Fibroblast of pulmonary artery (primary cell): Measurements from ENCODE around the gene AKAP12.

Experiments used
- DNase-seq: peaks from one replicate; pipeline ENCODE4 v3.0.0-alpha.2; 2010; ENCODE audit warnings: low read depth
- H3K4me3 ChIP-seq: replicated peaks from 2 replicates; pipeline ENCODE4 v1.5.1; 2011; ENCODE audit warnings: low read depth, mild to moderate bottlenecking, control low read depth, low read length, moderate library complexity
- CTCF ChIP-seq: IDR thresholded peaks from 2 replicates; pipeline ENCODE4 v1.5.1; 2011; ENCODE audit warnings: mild to moderate bottlenecking, control low read depth, low read length, inconsistent platforms; ENCODE audit errors: missing control alignments

AKAP12 gene

GRCh38 chr6:151392427-151392826 lies 152.7 kb downstream of the AKAP12 start:
- H3K4me3 ChIP-seq, result peak overlapping the region; percentile 75
- DNase-seq, result no peak
- TF ChIP-seq CTCF, result no peak

GRCh38 chr6:151393410-151393809 lies 153.6 kb downstream of the AKAP12 start:
- no peak for TF ChIP-seq CTCF
- DNase-seq, result no peak
- no peak overlapping the region for H3K4me3 ChIP-seq

GRCh38 chr6:151399679-151400078 lies 159.9 kb downstream of the AKAP12 start:
- no peak overlapping the region for H3K4me3 ChIP-seq
- no peak for TF ChIP-seq CTCF
- no peak for DNase-seq

GRCh38 chr6:151400473-151400872 lies 160.7 kb downstream of the AKAP12 start:
- no peak for TF ChIP-seq CTCF
- DNase-seq, result peak; percentile 18
- no peak overlapping the region for H3K4me3 ChIP-seq

GRCh38 chr6:151402228-151402627 lies 162.5 kb downstream of the AKAP12 start:
- no peak overlapping the region for H3K4me3 ChIP-seq
- no peak for DNase-seq
- TF ChIP-seq CTCF, result no peak

- DNase-seq, result no peak
- TF ChIP-seq CTCF, result no peak
- no peak overlapping the region for H3K4me3 ChIP-seq
These were observed 164.1 kb downstream of the AKAP12 start for GRCh38 chr6:151403919-151404308.
